A673 (cell line): Measurements from ENCODE around the gene FERMT3.

Experiments
- EZH2 ChIP-seq: fragments of 200-600 bp; sonication (generic); IDR thresholded peaks from 2 replicates; pipeline ENCODE4 v1.6.1; 2017; ENCODE audit warnings: borderline replicate concordance, low read depth, mild to moderate bottlenecking, mixed read lengths, antibody characterized with exemption, low read length; ENCODE audit not compliant: poor library complexity, severe bottlenecking
- TF ChIP-seq, protein P1 (sequence below): fragments of 300-800, 200-600 bp; sonication (generic); conservative IDR thresholded peaks from 2 replicates; pipeline ENCODE4 v1.5.1; 2017; ENCODE audit warnings: low read depth, mild to moderate bottlenecking, antibody characterized with exemption, low read length, moderate library complexity, mixed read lengths

DNA sequence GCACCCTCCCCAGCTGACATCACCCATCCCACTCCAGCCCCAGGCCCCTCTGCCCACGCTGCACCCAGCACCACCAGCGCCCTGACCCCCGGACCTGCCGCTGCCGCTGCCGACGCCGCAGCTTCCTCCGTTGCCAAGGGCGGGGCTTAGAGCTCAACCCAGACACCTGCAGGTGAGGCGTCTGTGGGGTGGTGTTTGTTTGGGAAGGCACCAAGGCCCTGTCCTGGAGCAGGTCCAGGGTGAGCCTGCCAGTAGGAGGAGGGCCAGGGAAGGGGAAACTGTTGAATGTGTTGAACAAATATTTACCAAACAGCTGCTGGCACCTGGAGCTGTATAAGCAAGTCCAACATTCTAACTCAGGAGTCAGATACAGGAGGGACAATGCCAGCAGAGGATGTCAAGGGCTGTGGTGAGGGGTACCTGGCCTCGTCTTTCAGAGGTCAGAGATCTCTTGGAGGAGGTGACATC is 31.0 kb downstream of the FERMT3 start:
- TF ChIP-seq, protein P1, sequence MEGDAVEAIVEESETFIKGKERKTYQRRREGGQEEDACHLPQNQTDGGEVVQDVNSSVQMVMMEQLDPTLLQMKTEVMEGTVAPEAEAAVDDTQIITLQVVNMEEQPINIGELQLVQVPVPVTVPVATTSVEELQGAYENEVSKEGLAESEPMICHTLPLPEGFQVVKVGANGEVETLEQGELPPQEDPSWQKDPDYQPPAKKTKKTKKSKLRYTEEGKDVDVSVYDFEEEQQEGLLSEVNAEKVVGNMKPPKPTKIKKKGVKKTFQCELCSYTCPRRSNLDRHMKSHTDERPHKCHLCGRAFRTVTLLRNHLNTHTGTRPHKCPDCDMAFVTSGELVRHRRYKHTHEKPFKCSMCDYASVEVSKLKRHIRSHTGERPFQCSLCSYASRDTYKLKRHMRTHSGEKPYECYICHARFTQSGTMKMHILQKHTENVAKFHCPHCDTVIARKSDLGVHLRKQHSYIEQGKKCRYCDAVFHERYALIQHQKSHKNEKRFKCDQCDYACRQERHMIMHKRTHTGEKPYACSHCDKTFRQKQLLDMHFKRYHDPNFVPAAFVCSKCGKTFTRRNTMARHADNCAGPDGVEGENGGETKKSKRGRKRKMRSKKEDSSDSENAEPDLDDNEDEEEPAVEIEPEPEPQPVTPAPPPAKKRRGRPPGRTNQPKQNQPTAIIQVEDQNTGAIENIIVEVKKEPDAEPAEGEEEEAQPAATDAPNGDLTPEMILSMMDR = no peak
- no peak for TF ChIP-seq EZH2
